Osteoblast (primary cell): ENCODE results near the gene IL18BP. TPM values are rescaled to one million over a fixed set of nuclear protein-coding genes. Genes with fewer than 3 reads are reported as not detected.

Source experiments
- DNase-seq: peaks from one replicate; pipeline ENCODE4 v3.0.0; 2011; ENCODE audit warnings: low spot score, mixed read lengths; ENCODE audit not compliant: insufficient read length; ENCODE audit errors: missing footprints
- H2AFZ ChIP-seq: 2 replicates; pipeline ENCODE4 v1.6.0; 2011; ENCODE audit warnings: mild to moderate bottlenecking, low read length
- H3K27ac ChIP-seq: 2 replicates; pipeline ENCODE4 v1.5.1; 2011; ENCODE audit warnings: mild to moderate bottlenecking, low read depth, low read length, moderate library complexity
- H3K27me3 ChIP-seq: 2 replicates; pipeline ENCODE4 v1.6.0; 2012; ENCODE audit warnings: mild to moderate bottlenecking, control low read depth, inconsistent platforms, low read length, moderate library complexity; ENCODE audit not compliant: insufficient read depth
- H3K36me3 ChIP-seq: 2 replicates; pipeline ENCODE4 v1.5.1; 2011; ENCODE audit warnings: mild to moderate bottlenecking, low read length, control low read depth, moderate library complexity; ENCODE audit not compliant: insufficient read depth
- H3K4me1 ChIP-seq: 2 replicates; pipeline ENCODE4 v1.5.1; 2011; ENCODE audit warnings: mild to moderate bottlenecking, low read length, control low read depth, moderate library complexity; ENCODE audit not compliant: insufficient read depth
- H3K4me2 ChIP-seq: 2 replicates; pipeline ENCODE4 v1.6.0; 2011; ENCODE audit warnings: mild to moderate bottlenecking, low read length; ENCODE audit not compliant: insufficient read depth
- H3K4me3 ChIP-seq: fragments of 200-600 bp; sonication (generic); 3 replicates; pipeline ENCODE4 v1.5.1; 2012; ENCODE audit warnings: mild to moderate bottlenecking, low read length, inconsistent platforms; ENCODE audit not compliant: insufficient read depth
- H3K79me2 ChIP-seq: 2 replicates; pipeline ENCODE4 v1.6.0; 2012; ENCODE audit warnings: mild to moderate bottlenecking, low read length, control low read depth, inconsistent platforms; ENCODE audit not compliant: insufficient read depth
- H3K9me3 ChIP-seq: 2 replicates; pipeline ENCODE4 v1.5.1; 2011; ENCODE audit warnings: low read depth, low read length, control low read depth
- H4K20me1 ChIP-seq: 2 replicates; pipeline ENCODE4 v1.6.0; 2012; ENCODE audit warnings: mild to moderate bottlenecking, low read length, control low read depth; ENCODE audit not compliant: insufficient read depth
- CTCF ChIP-seq: IDR thresholded peaks from 2 replicates; pipeline ENCODE4 v1.5.1; 2011; ENCODE audit warnings: mild to moderate bottlenecking, low read depth, low read length, moderate library complexity; ENCODE audit errors: extremely low read depth
- total RNA-seq: library from RNA; depleted of rRNA; stranded (reverse); fragments of >200 nt; gene quantifications from 2 replicates; pipeline ENCODE4 v1.2.3, GENCODE V29; 2012

The IL18BP gene
- total RNA-seq, 1 donor, result 4.0 TPM

GRCh38 chr11:71990701-71991100, 8.0 kb upstream of the IL18BP start:
- H3K4me1 ChIP-seq, result peaks cover 13% of the 10 kb centered on the region
- H3K4me3 ChIP-seq, result no peak overlapping the region
- no peak for TF ChIP-seq CTCF
- no peaks in the 10 kb centered on the region for H3K79me2 ChIP-seq
- H3K27ac ChIP-seq, result no peak overlapping the region
- peaks cover 14% of the 10 kb centered on the region for H4K20me1 ChIP-seq
- H3K9me3 ChIP-seq, result no peaks in the 10 kb centered on the region
- H3K4me2 ChIP-seq, result no peak overlapping the region
- no peaks in the 10 kb centered on the region for H3K27me3 ChIP-seq
- no peak overlapping the region for H2AFZ ChIP-seq
- peaks cover 7% of the 10 kb centered on the region for H3K36me3 ChIP-seq
- no peak for DNase-seq

- H3K9me3 ChIP-seq, result no peaks in the 10 kb centered on the region
- TF ChIP-seq CTCF, result no peak
Observed at GRCh38 chr11:71991494-71991893, 7.2 kb upstream of the IL18BP start.

GRCh38 chr11:71992136-71992730, 6.5 kb upstream of the IL18BP start:
- Histone ChIP-seq H2AFZ (no peak overlapping the region), H3K36me3 (peaks cover 7% of the 10 kb centered on the region), H3K4me2 (no peak overlapping the region), H3K4me3 (no peak overlapping the region), H3K9me3 (no peaks in the 10 kb centered on the region), H3K27me3 (no peaks in the 10 kb centered on the region), H3K4me1 (peaks cover 12% of the 10 kb centered on the region), H3K79me2 (no peaks in the 10 kb centered on the region), H3K27ac (no peak overlapping the region), H4K20me1 (peaks cover 12% of the 10 kb centered on the region)
- TF ChIP-seq CTCF, result no peak
- no peak for DNase-seq

More at GRCh38 chr11:71991494-71991893, 7.2 kb upstream of the IL18BP start:
- Histone ChIP-seq H4K20me1 (peaks cover 14% of the 10 kb centered on the region), H3K4me2 (no peak overlapping the region), H2AFZ (no peak overlapping the region), H3K4me1 (peaks cover 13% of the 10 kb centered on the region), H3K79me2 (no peaks in the 10 kb centered on the region), H3K27me3 (no peaks in the 10 kb centered on the region), H3K4me3 (no peak overlapping the region), H3K27ac (no peak overlapping the region), H3K36me3 (peaks cover 7% of the 10 kb centered on the region)
- DNase-seq, result no peak

- TF ChIP-seq CTCF, result no peak
- H3K27ac ChIP-seq, result no peak overlapping the region
- no peak for DNase-seq
- no peak overlapping the region for H2AFZ ChIP-seq
- H3K36me3 ChIP-seq, result peaks cover 7% of the 10 kb centered on the region
- H3K4me1 ChIP-seq, result peaks cover 6% of the 10 kb centered on the region
- H3K79me2 ChIP-seq, result no peaks in the 10 kb centered on the region
- no peak overlapping the region for H3K4me3 ChIP-seq
- H3K4me2 ChIP-seq, result no peak overlapping the region
- H4K20me1 ChIP-seq, result peaks cover 12% of the 10 kb centered on the region
- H3K27me3 ChIP-seq, result no peaks in the 10 kb centered on the region
- H3K9me3 ChIP-seq, result no peaks in the 10 kb centered on the region
Observed at GRCh38 chr11:71994786-71995185, 3.9 kb upstream of the IL18BP start.
